Caco-2 (cell line): ENCODE data around the gene CLDN19. TPM values are rescaled to one million over a fixed set of nuclear protein-coding genes. Genes with fewer than 3 reads are reported as not detected.
A peak's percentile ranks its signal among the peaks of the same experiment; 100 is the strongest.

Experiments used
- BruUV-seq: library from RNA; stranded (reverse); fragments of 400-500 nt; replicated peaks from 2 replicates; lab custom pipeline; 2021; lab: Mats Ljungman, UMichigan
- CTCF ChIA-PET: fragments of 300-600 bp; sonication (Branson Sonifier 250); formaldehyde crosslinking; loops from one replicate; lab custom pipeline; 2022; ENCODE audit warnings: antibody characterized with exemption; lab: Charles Lee
- POLR2A ChIA-PET: fragments of 300-600 bp; sonication (Branson Sonifier 250); formaldehyde crosslinking; loops from one replicate; lab custom pipeline; 2022; ENCODE audit warnings: antibody characterized with exemption; lab: Charles Lee
- DNase-seq, 2 experiments: peaks; one replicate each; pipeline versions ENCODE4 v3.0.0 to v3.0.0-alpha.2; 2020 to 2022
- H3K27me3 ChIP-seq: replicated peaks from 2 replicates; pipeline ENCODE4 v1.6.0; 2011; ENCODE audit warnings: low read length; ENCODE audit not compliant: control insufficient read depth, insufficient read depth
- H3K36me3 ChIP-seq: 2 replicates; pipeline ENCODE4 v1.5.1; 2011; ENCODE audit warnings: low read length; ENCODE audit not compliant: control insufficient read depth, insufficient read depth
- H3K4me1 ChIP-seq: fragments of 250-450 bp; sonication (Bioruptor Pico); 2 replicates; pipeline ENCODE4 v1.5.1; 2020; ENCODE audit warnings: mild to moderate bottlenecking
- H3K4me3 ChIP-seq: 2 replicates; pipeline ENCODE4 v1.5.1; 2011; ENCODE audit warnings: low read depth, mild to moderate bottlenecking, control low read depth, low read length
- H3K9me3 ChIP-seq: fragments of 250-450 bp; sonication (Bioruptor Pico); 2 replicates; pipeline ENCODE4 v1.5.1; 2020; ENCODE audit warnings: mild to moderate bottlenecking, moderate library complexity
- H3K27ac Mint-ChIP-seq: one replicate; pipeline ENCODE4 v1.8.0; 2022; ENCODE audit warnings: mixed read lengths; ENCODE audit not compliant: unreplicated experiment
- H3K27me3 Mint-ChIP-seq: one replicate; pipeline ENCODE4 v1.8.0; 2022; ENCODE audit warnings: mixed read lengths; ENCODE audit not compliant: insufficient read depth, unreplicated experiment
- H3K36me3 Mint-ChIP-seq: one replicate; pipeline ENCODE4 v1.8.0; 2022; ENCODE audit warnings: mild to moderate bottlenecking, mixed read lengths; ENCODE audit not compliant: insufficient read depth, unreplicated experiment
- H3K4me1 Mint-ChIP-seq: one replicate; pipeline ENCODE4 v1.8.0; 2022; ENCODE audit warnings: low read depth, mixed read lengths; ENCODE audit not compliant: unreplicated experiment
- H3K4me3 Mint-ChIP-seq: one replicate; pipeline ENCODE4 v1.8.0; 2022; ENCODE audit warnings: mild to moderate bottlenecking, moderate library complexity, mixed read lengths; ENCODE audit not compliant: unreplicated experiment
- H3K9me3 Mint-ChIP-seq: one replicate; pipeline ENCODE4 v1.8.0; 2022; ENCODE audit warnings: mixed read lengths; ENCODE audit not compliant: unreplicated experiment
- CTCF ChIP-seq, 2 experiments: fragments of 200-600 bp in 1 of 2; IDR thresholded peaks; 1 replicate in 1 of 2; 2 replicates in 1 of 2; pipeline versions ENCODE4 v1.5.1 to v1.8.0; 2011 to 2022; ENCODE audit warnings: antibody characterized with exemption in 1 of 2, control low read depth in 1 of 2, inconsistent platforms in 1 of 2, low read depth in 1 of 2, low read length in 1 of 2, mild to moderate bottlenecking in 1 of 2, moderate library complexity in 1 of 2; ENCODE audit not compliant: insufficient read depth in 1 of 2, severe bottlenecking in 1 of 2, unreplicated experiment in 1 of 2
- intact Hi-C: fragments of 100-400 bp; cut with micrococcal nuclease; formaldehyde crosslinking; loops from one replicate; pipeline ENCODE4 v1.10.0; 2022; ENCODE audit not compliant: unreplicated experiment
- total RNA-seq: library from RNA; stranded (reverse); gene quantifications from 2 replicates; pipeline ENCODE4 v1.2.3, GENCODE V29; 2022

CLDN19 gene
- total RNA-seq, 1 experiment from 2014 or later = 4.0 TPM

- POLR2A ChIA-PET = no interaction called here
- H3K27ac Mint-ChIP-seq = no peak overlapping the region
- peaks cover 9% of the 10 kb centered on the region for H3K4me1 Mint-ChIP-seq
- no peak overlapping the region for H3K4me3 ChIP-seq
- no peaks in the 10 kb centered on the region for H3K27me3 ChIP-seq
- no peaks in the 10 kb centered on the region for H3K9me3 ChIP-seq
- no TSS peak for BruUV-seq
- H3K4me3 Mint-ChIP-seq = no peak overlapping the region
- TF ChIP-seq CTCF (IDR thresholded peaks at IDR 0.05; ENCODE audit: insufficient read depth in 1 of 2, low read depth in 1 of 2, low read length in 1 of 2, severe bottlenecking in 1 of 2, unreplicated experiment in 1 of 2) = no peak
- peaks cover 14% of the 10 kb centered on the region for H3K4me1 ChIP-seq
- CTCF ChIA-PET = interaction anchor here (1.6 kb wide), 1 partner anchor 166 kb away, joined by 4 read pairs; no protein-coding TSS in a partner anchor
- H3K36me3 ChIP-seq = no peaks in the 10 kb centered on the region
- DNase-seq = no peak
- no peaks in the 10 kb centered on the region for H3K36me3 Mint-ChIP-seq
- intact Hi-C loops = no loop called here
- no peaks in the 10 kb centered on the region for H3K27me3 Mint-ChIP-seq
- H3K9me3 Mint-ChIP-seq = no peaks in the 10 kb centered on the region
Observed at GRCh38 chr1:42744148-42744413, 4.0 kb upstream of the CLDN19 start.

- no peak overlapping the region for H3K27ac Mint-ChIP-seq
- Histone ChIP-seq H3K9me3 (no peaks in the 10 kb centered on the region), H3K4me1 (peaks cover 14% of the 10 kb centered on the region), H3K4me3 (no peak overlapping the region), H3K36me3 (no peaks in the 10 kb centered on the region), H3K27me3 (no peaks in the 10 kb centered on the region)
- no peaks in the 10 kb centered on the region for H3K36me3 Mint-ChIP-seq
- ChIA-PET CTCF (interaction anchor here (1.6 kb wide), 1 partner anchor 165 kb away, joined by 4 read pairs; no protein-coding TSS in a partner anchor), POLR2A (no interaction called here)
- peaks cover 9% of the 10 kb centered on the region for H3K4me1 Mint-ChIP-seq
- TF ChIP-seq CTCF (IDR thresholded peaks at IDR 0.05; ENCODE audit: insufficient read depth in 1 of 2, low read depth in 1 of 2, low read length in 1 of 2, severe bottlenecking in 1 of 2, unreplicated experiment in 1 of 2) = no peak
- intact Hi-C loops = no loop called here
- H3K27me3 Mint-ChIP-seq = no peaks in the 10 kb centered on the region
- H3K4me3 Mint-ChIP-seq = no peak overlapping the region
- no TSS peak for BruUV-seq
- H3K9me3 Mint-ChIP-seq = no peaks in the 10 kb centered on the region
- DNase-seq = peak in 1 of 2 experiments; percentile 31
Observed at GRCh38 chr1:42743317-42744147, 3.5 kb upstream of the CLDN19 start.

- POLR2A ChIA-PET = no interaction called here
- no peaks in the 10 kb centered on the region for H3K9me3 ChIP-seq
- H3K36me3 ChIP-seq = no peaks in the 10 kb centered on the region
- Mint-ChIP-seq H3K36me3 (no peaks in the 10 kb centered on the region), H3K4me1 (peaks cover 9% of the 10 kb centered on the region), H3K27ac (no peak overlapping the region), H3K9me3 (no peaks in the 10 kb centered on the region), H3K4me3 (no peak overlapping the region), H3K27me3 (no peaks in the 10 kb centered on the region)
- intact Hi-C loops = no loop called here
- no TSS peak for BruUV-seq
- TF ChIP-seq CTCF (IDR thresholded peaks at IDR 0.05; ENCODE audit: insufficient read depth in 1 of 2, low read depth in 1 of 2, low read length in 1 of 2, severe bottlenecking in 1 of 2, unreplicated experiment in 1 of 2) = no peak
- H3K27me3 ChIP-seq = no peaks in the 10 kb centered on the region
- peaks cover 14% of the 10 kb centered on the region for H3K4me1 ChIP-seq
- peak in 1 of 2 experiments; percentile 10 for DNase-seq
- no peak overlapping the region for H3K4me3 ChIP-seq
- CTCF ChIA-PET = interaction anchor here (1.6 kb wide), 1 partner anchor 165 kb away, joined by 4 read pairs; no protein-coding TSS in a partner anchor
Observed at GRCh38 chr1:42742617-42743316, 2.7 kb upstream of the CLDN19 start.
